Karpas-422 (cell line): ENCODE measurements around the gene VANGL2. TPM values are rescaled to one million over a fixed set of nuclear protein-coding genes. Genes with fewer than 3 reads are reported as not detected.

Source experiments
- DNase-seq: peaks from one replicate; pipeline ENCODE4 v3.0.0-alpha.2; 2015
- H2AFZ ChIP-seq: fragments of 200-600 bp; sonication (generic); 2 replicates; pipeline ENCODE4 v1.6.1; 2014; ENCODE audit warnings: antibody characterized with exemption, low read length, mixed read lengths
- H3K27ac ChIP-seq: fragments of 200-600 bp; sonication (generic); 2 replicates; pipeline ENCODE4 v1.5.1; 2014; ENCODE audit warnings: mild to moderate bottlenecking, low read length, moderate library complexity
- H3K27me3 ChIP-seq: fragments of 200-600 bp; sonication (generic); 2 replicates; pipeline ENCODE4 v1.6.1; 2014; ENCODE audit warnings: low read length, mixed read lengths
- H3K36me3 ChIP-seq: fragments of 200-600 bp; sonication (generic); 2 replicates; pipeline ENCODE4 v1.6.1; 2014; ENCODE audit warnings: low read length, mixed read lengths; ENCODE audit not compliant: insufficient read depth
- H3K4me1 ChIP-seq: fragments of 200-600 bp; sonication (generic); 2 replicates; pipeline ENCODE4 v1.6.1; 2014; ENCODE audit warnings: mild to moderate bottlenecking, low read length, mixed read lengths
- H3K4me2 ChIP-seq: fragments of 200-600 bp; sonication (generic); 2 replicates; pipeline ENCODE4 v1.6.1; 2014; ENCODE audit warnings: low read length, low read depth, mild to moderate bottlenecking; ENCODE audit not compliant: poor library complexity, severe bottlenecking
- H3K4me3 ChIP-seq: fragments of 200-600 bp; sonication (generic); 2 replicates; pipeline ENCODE4 v1.5.1; 2014; ENCODE audit warnings: mild to moderate bottlenecking, antibody characterized with exemption, low read length, mixed read lengths
- H3K79me2 ChIP-seq: fragments of 200-600 bp; sonication (generic); 2 replicates; pipeline ENCODE4 v1.6.1; 2014; ENCODE audit warnings: mild to moderate bottlenecking, low read length, mixed read lengths
- H3K9ac ChIP-seq: fragments of 200-600 bp; sonication (generic); 2 replicates; pipeline ENCODE4 v1.6.0; 2014; ENCODE audit warnings: low read length
- H3K9me2 ChIP-seq: fragments of 200-600 bp; sonication (generic), shearing (Covaris generic); replicated peaks from 2 replicates; pipeline ENCODE4 v1.6.0; 2014; ENCODE audit warnings: mild to moderate bottlenecking, low read length, moderate library complexity; ENCODE audit not compliant: insufficient read depth
- H3K9me3 ChIP-seq: fragments of 300-700, 200-600 bp; sonication (generic); 2 replicates; pipeline ENCODE4 v1.6.1; 2014; ENCODE audit warnings: low read length, mixed read lengths
- H4K20me1 ChIP-seq: fragments of 200-600 bp; sonication (generic); 2 replicates; pipeline ENCODE4 v1.6.1; 2014; ENCODE audit warnings: mild to moderate bottlenecking, antibody characterized with exemption, low read length, low read depth; ENCODE audit not compliant: insufficient read depth
- total RNA-seq: library from RNA; depleted of rRNA; stranded (reverse); fragments of >200 nt; shearing (Covaris generic); gene quantifications from 2 replicates; pipeline ENCODE4 v1.2.3, GENCODE V29; 2014; ENCODE audit warnings: low replicate concordance

Gene VANGL2
- total RNA-seq, 1 experiment from 2014 or later, result not detected

GRCh38 chr1:160438317-160438918, 38.1 kb downstream of the VANGL2 start:
- Histone ChIP-seq H3K9me2 (no peaks in the 10 kb centered on the region), H3K79me2 (no peaks in the 10 kb centered on the region), H3K27me3 (no peaks in the 10 kb centered on the region), H4K20me1 (no peaks in the 10 kb centered on the region), H3K36me3 (no peaks in the 10 kb centered on the region), H3K4me3 (peak overlapping the region; percentile 12; the same call in 1 of the 2 replicates), H3K4me1 (peaks cover 23% of the 10 kb centered on the region), H3K4me2 (peak overlapping the region; percentile 58), H2AFZ (peak overlapping the region; percentile 46), H3K9ac (peak overlapping the region; percentile 45; the same call in 1 of the 2 replicates), H3K9me3 (no peaks in the 10 kb centered on the region), H3K27ac (no peak overlapping the region; the same call in 1 of the 2 replicates)
- DNase-seq, result no peak

- H3K9me2 ChIP-seq, result no peaks in the 10 kb centered on the region
Measured at GRCh38 chr1:160438935-160439334, 38.6 kb downstream of the VANGL2 start.

GRCh38 chr1:160439718-160440117, 39.4 kb downstream of the VANGL2 start:
- Histone ChIP-seq H3K27me3 (no peaks in the 10 kb centered on the region), H4K20me1 (no peaks in the 10 kb centered on the region), H3K9me2 (no peaks in the 10 kb centered on the region), H2AFZ (no peak overlapping the region), H3K4me3 (no peak overlapping the region), H3K9me3 (no peaks in the 10 kb centered on the region), H3K36me3 (no peaks in the 10 kb centered on the region), H3K4me1 (peaks cover 33% of the 10 kb centered on the region), H3K9ac (no peak overlapping the region), H3K27ac (no peak overlapping the region), H3K79me2 (no peaks in the 10 kb centered on the region), H3K4me2 (no peak overlapping the region)
- DNase-seq, result no peak

More at GRCh38 chr1:160438935-160439334, 38.6 kb downstream of the VANGL2 start:
- Histone ChIP-seq H3K9me3 (no peaks in the 10 kb centered on the region), H3K36me3 (no peaks in the 10 kb centered on the region), H3K4me3 (no peak overlapping the region), H3K9ac (no peak overlapping the region), H3K27ac (no peak overlapping the region), H3K4me1 (peaks cover 29% of the 10 kb centered on the region), H3K27me3 (no peaks in the 10 kb centered on the region), H3K79me2 (no peaks in the 10 kb centered on the region), H2AFZ (peak overlapping the region; percentile 46), H4K20me1 (no peaks in the 10 kb centered on the region), H3K4me2 (no peak overlapping the region)
- DNase-seq, result no peak

GRCh38 chr1:160446945-160447600, 46.7 kb downstream of the VANGL2 start:
- no peak for DNase-seq
- no peaks in the 10 kb centered on the region for H3K9me2 ChIP-seq
- no peaks in the 10 kb centered on the region for H3K9me3 ChIP-seq
- no peak overlapping the region for H3K4me2 ChIP-seq
- H3K36me3 ChIP-seq, result no peaks in the 10 kb centered on the region
- H4K20me1 ChIP-seq, result no peaks in the 10 kb centered on the region
- no peaks in the 10 kb centered on the region for H3K79me2 ChIP-seq
- no peaks in the 10 kb centered on the region for H3K27me3 ChIP-seq
- H3K4me1 ChIP-seq, result peaks cover 27% of the 10 kb centered on the region
- H3K9ac ChIP-seq, result no peak overlapping the region
- H3K4me3 ChIP-seq, result no peak overlapping the region
- no peak overlapping the region for H3K27ac ChIP-seq
- H2AFZ ChIP-seq, result no peak overlapping the region

GRCh38 chr1:160449494-160449893, 49.1 kb downstream of the VANGL2 start:
- no peaks in the 10 kb centered on the region for H3K27me3 ChIP-seq
- no peaks in the 10 kb centered on the region for H3K9me3 ChIP-seq
- no peak overlapping the region for H3K9ac ChIP-seq
- no peaks in the 10 kb centered on the region for H4K20me1 ChIP-seq
- no peaks in the 10 kb centered on the region for H3K36me3 ChIP-seq
- H2AFZ ChIP-seq, result no peak overlapping the region
- H3K27ac ChIP-seq, result no peak overlapping the region
- no peak overlapping the region for H3K4me2 ChIP-seq
- no peaks in the 10 kb centered on the region for H3K9me2 ChIP-seq
- no peak overlapping the region for H3K4me3 ChIP-seq
- no peak for DNase-seq
- peaks cover 29% of the 10 kb centered on the region for H3K4me1 ChIP-seq
- no peaks in the 10 kb centered on the region for H3K79me2 ChIP-seq

GRCh38 chr1:160451119-160451858, 50.9 kb downstream of the VANGL2 start:
- Histone ChIP-seq H3K4me3 (no peak overlapping the region), H3K36me3 (no peaks in the 10 kb centered on the region), H3K9me2 (no peaks in the 10 kb centered on the region), H3K9ac (no peak overlapping the region), H3K27me3 (no peaks in the 10 kb centered on the region), H3K4me2 (peak overlapping the region; percentile 33), H4K20me1 (no peaks in the 10 kb centered on the region), H2AFZ (peak overlapping the region; percentile 44; the same call in 1 of the 2 replicates), H3K27ac (no peak overlapping the region), H3K79me2 (no peaks in the 10 kb centered on the region), H3K4me1 (peaks cover 35% of the 10 kb centered on the region), H3K9me3 (no peaks in the 10 kb centered on the region)
- DNase-seq, result no peak

GRCh38 chr1:160451859-160452232, 51.5 kb downstream of the VANGL2 start:
- H3K4me3 ChIP-seq, result no peak overlapping the region
- no peak overlapping the region for H3K27ac ChIP-seq
- no peaks in the 10 kb centered on the region for H4K20me1 ChIP-seq
- H3K9me2 ChIP-seq, result no peaks in the 10 kb centered on the region
- no peak for DNase-seq
- peak overlapping the region; percentile 44; the same call in 1 of the 2 replicates for H2AFZ ChIP-seq
- H3K4me2 ChIP-seq, result peak overlapping the region; percentile 33
- H3K4me1 ChIP-seq, result peaks cover 35% of the 10 kb centered on the region
- no peak overlapping the region for H3K9ac ChIP-seq
- H3K79me2 ChIP-seq, result no peaks in the 10 kb centered on the region
- no peaks in the 10 kb centered on the region for H3K27me3 ChIP-seq
- H3K36me3 ChIP-seq, result no peaks in the 10 kb centered on the region
- H3K9me3 ChIP-seq, result no peaks in the 10 kb centered on the region

- no peaks in the 10 kb centered on the region for H4K20me1 ChIP-seq
- H3K27me3 ChIP-seq, result no peaks in the 10 kb centered on the region
- no peaks in the 10 kb centered on the region for H3K9me3 ChIP-seq
- no peaks in the 10 kb centered on the region for H3K36me3 ChIP-seq
- no peak for DNase-seq
- H3K27ac ChIP-seq, result no peak overlapping the region
- H3K4me1 ChIP-seq, result peaks cover 35% of the 10 kb centered on the region
- peak overlapping the region; percentile 85 for H2AFZ ChIP-seq
- no peaks in the 10 kb centered on the region for H3K79me2 ChIP-seq
- H3K4me3 ChIP-seq, result no peak overlapping the region
- no peak overlapping the region for H3K9ac ChIP-seq
- H3K9me2 ChIP-seq, result no peaks in the 10 kb centered on the region
- H3K4me2 ChIP-seq, result peak overlapping the region; percentile 24
Measured at GRCh38 chr1:160453443-160453842, 53.1 kb downstream of the VANGL2 start.
